ENCODE results near the gene GRID1. TPM values are rescaled to one million over a fixed set of nuclear protein-coding genes. Genes with fewer than 3 reads are reported as not detected.

The GRID1 gene
- total RNA-seq, 1 donor from 2014 or later: 0.75 TPM

DNA sequence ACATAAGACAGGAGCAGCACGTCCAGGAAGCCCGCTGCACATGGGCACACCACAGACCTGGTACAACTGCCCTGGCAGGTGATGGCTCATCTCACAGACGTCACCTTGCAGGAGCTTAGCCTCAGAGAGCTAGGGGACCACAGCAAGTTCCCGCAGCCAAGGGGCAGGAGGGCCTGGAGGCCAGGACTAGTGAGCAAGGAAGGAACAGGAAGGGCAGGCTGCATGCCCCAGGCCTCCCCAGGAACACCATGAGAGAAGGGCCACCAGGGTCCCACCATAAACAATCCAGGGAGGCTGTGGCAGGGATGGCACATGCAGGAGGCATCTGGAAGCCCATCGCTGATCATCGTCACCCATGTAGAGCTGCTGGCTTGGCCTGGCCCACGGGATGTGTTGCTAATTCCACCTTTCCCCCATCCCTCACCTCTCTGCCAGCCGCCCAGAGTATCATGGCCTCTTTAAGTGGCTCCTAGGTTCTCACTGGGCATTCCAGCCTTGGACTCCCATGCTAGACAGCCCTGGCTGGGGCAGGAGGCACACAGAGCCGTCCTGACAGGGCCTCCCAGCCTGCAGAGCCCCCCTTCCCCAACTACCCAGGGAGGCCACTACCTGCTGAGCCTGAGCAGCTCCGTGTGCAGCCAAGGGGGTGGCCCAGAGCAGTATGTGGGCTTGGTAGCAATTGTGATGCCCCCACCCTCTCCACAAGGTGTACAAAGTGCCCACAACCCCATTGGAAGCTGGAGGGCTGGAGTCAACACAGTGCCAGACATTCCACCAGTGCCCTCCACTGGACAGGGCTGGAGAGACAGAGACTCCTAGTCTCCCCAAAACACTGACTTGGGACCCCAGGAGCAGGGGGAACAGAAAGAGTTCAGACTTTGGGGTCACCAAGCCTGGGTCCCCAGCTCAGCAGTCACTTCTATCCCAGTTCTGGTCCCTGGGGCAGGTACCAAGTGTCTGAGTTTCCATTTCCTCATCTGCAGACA lies 35.5 kb downstream of the GRID1 start:
- H3K27ac Mint-ChIP-seq (ENCODE audit: unreplicated experiment): no peak overlapping the region
- H3K9me3 Mint-ChIP-seq (ENCODE audit: unreplicated experiment): no peaks in the 10 kb centered on the region
- H3K36me3 Mint-ChIP-seq (ENCODE audit: low read depth, unreplicated experiment): no peaks in the 10 kb centered on the region
- peaks cover 2% of the 10 kb centered on the region for H3K27me3 ChIP-seq (ENCODE audit: insufficient read depth, low read length)
- no peak overlapping the region for H3K4me3 Mint-ChIP-seq (ENCODE audit: unreplicated experiment)
- H3K79me2 ChIP-seq (ENCODE audit: insufficient read depth, low read length): no peaks in the 10 kb centered on the region
- no peak for DNase-seq (ENCODE audit: low read depth)
- no peak overlapping the region for H3K27ac ChIP-seq (ENCODE audit: low read depth, low read length)
- H2AFZ ChIP-seq (ENCODE audit: low read depth, low read length): no peak overlapping the region
- no peak for FAIRE-seq
- no peak overlapping the region for H3K4me3 ChIP-seq (ENCODE audit: insufficient read depth, low read depth, low read length)
- H3K27me3 Mint-ChIP-seq (ENCODE audit: low read depth, unreplicated experiment): peaks cover 37% of the 10 kb centered on the region
- H4K20me1 ChIP-seq (ENCODE audit: insufficient read depth, low read length): no peaks in the 10 kb centered on the region
- H3K4me1 Mint-ChIP-seq (ENCODE audit: low read depth, unreplicated experiment): no peaks in the 10 kb centered on the region
- H3K9ac ChIP-seq (ENCODE audit: low read length): no peak overlapping the region
- no peaks in the 10 kb centered on the region for H3K36me3 ChIP-seq (ENCODE audit: insufficient read depth, low read length)
- no peak overlapping the region for H3K4me2 ChIP-seq (ENCODE audit: low read length)
- no peaks in the 10 kb centered on the region for H3K9me3 ChIP-seq (ENCODE audit: insufficient read depth, low read depth, low read length)
- no peaks in the 10 kb centered on the region for H3K4me1 ChIP-seq (ENCODE audit: insufficient read depth, low read length)
- no peak for TF ChIP-seq EZH2 (IDR thresholded peaks at IDR 0.05; ENCODE audit: insufficient read depth, low read length)
- TF ChIP-seq, protein P1, sequence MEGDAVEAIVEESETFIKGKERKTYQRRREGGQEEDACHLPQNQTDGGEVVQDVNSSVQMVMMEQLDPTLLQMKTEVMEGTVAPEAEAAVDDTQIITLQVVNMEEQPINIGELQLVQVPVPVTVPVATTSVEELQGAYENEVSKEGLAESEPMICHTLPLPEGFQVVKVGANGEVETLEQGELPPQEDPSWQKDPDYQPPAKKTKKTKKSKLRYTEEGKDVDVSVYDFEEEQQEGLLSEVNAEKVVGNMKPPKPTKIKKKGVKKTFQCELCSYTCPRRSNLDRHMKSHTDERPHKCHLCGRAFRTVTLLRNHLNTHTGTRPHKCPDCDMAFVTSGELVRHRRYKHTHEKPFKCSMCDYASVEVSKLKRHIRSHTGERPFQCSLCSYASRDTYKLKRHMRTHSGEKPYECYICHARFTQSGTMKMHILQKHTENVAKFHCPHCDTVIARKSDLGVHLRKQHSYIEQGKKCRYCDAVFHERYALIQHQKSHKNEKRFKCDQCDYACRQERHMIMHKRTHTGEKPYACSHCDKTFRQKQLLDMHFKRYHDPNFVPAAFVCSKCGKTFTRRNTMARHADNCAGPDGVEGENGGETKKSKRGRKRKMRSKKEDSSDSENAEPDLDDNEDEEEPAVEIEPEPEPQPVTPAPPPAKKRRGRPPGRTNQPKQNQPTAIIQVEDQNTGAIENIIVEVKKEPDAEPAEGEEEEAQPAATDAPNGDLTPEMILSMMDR (IDR thresholded peaks at IDR 0.05; ENCODE audit: insufficient read depth, low read depth, low read length): no peak

DNA sequence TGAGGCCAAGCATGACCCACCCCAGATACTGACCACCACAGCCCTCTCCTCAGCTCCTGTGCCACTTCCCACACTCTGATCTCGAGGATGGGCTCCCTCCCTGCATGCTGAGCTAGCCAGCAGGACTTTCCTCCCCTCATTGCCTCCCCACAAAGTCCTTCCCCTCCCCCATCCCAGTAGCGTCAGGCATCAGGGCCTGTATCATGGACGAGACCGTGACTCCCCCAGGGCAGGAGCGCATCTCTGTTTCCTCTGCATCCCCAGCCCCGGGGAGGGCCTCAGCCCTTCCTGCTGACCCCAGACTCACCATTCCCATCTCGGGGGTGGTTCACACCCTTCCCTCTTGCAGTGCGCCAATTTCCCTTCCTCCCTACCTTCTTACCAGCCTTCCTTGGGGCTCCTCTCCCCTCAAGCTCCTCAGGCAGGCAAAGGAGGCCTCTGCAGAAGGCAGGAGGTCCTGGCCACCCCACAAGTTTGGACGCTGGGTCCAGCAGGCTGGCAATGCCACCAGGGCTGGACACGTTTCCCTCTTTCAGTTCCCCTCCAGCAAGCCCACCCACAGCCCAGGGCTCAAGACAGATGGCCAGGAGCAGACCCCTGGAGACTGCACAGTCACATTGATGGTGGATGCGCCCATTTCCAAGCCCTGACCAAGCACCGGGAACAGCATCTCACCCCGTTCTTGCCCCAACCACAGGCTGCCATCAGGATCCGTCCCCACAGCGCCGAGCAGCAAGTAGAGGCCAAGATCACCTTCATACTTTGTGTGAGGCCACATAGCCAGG lies 36.5 kb downstream of the GRID1 start:
- H3K27me3 ChIP-seq (ENCODE audit: insufficient read depth, low read length): peaks cover 2% of the 10 kb centered on the region
- no peak overlapping the region for H3K9ac ChIP-seq (ENCODE audit: low read length)
- H2AFZ ChIP-seq (ENCODE audit: low read depth, low read length): no peak overlapping the region
- H3K79me2 ChIP-seq (ENCODE audit: insufficient read depth, low read length): no peaks in the 10 kb centered on the region
- H3K4me1 ChIP-seq (ENCODE audit: insufficient read depth, low read length): no peaks in the 10 kb centered on the region
- H3K4me3 ChIP-seq (ENCODE audit: insufficient read depth, low read depth, low read length): no peak overlapping the region
- no peak overlapping the region for H3K27ac ChIP-seq (ENCODE audit: low read depth, low read length)
- no peak overlapping the region for H3K27ac Mint-ChIP-seq (ENCODE audit: unreplicated experiment)
- no peak for DNase-seq (ENCODE audit: low read depth)
- no peak overlapping the region for H3K4me3 Mint-ChIP-seq (ENCODE audit: unreplicated experiment)
- no peaks in the 10 kb centered on the region for H3K9me3 ChIP-seq (ENCODE audit: insufficient read depth, low read depth, low read length)
- no peak for FAIRE-seq
- no peaks in the 10 kb centered on the region for H3K9me3 Mint-ChIP-seq (ENCODE audit: unreplicated experiment)
- no peaks in the 10 kb centered on the region for H4K20me1 ChIP-seq (ENCODE audit: insufficient read depth, low read length)
- H3K4me2 ChIP-seq (ENCODE audit: low read length): no peak overlapping the region
- H3K27me3 Mint-ChIP-seq (ENCODE audit: low read depth, unreplicated experiment): peaks cover 31% of the 10 kb centered on the region
- H3K36me3 ChIP-seq (ENCODE audit: insufficient read depth, low read length): no peaks in the 10 kb centered on the region
- H3K36me3 Mint-ChIP-seq (ENCODE audit: low read depth, unreplicated experiment): no peaks in the 10 kb centered on the region
- no peaks in the 10 kb centered on the region for H3K4me1 Mint-ChIP-seq (ENCODE audit: low read depth, unreplicated experiment)
- no peak for TF ChIP-seq EZH2 (IDR thresholded peaks at IDR 0.05; ENCODE audit: insufficient read depth, low read length)
- TF ChIP-seq, protein P1 (IDR thresholded peaks at IDR 0.05; ENCODE audit: insufficient read depth, low read depth, low read length): no peak
